HUDEP-2 (cell line): Measurements from ENCODE around the gene SATB1.
A peak's percentile ranks its signal among the peaks of the same experiment; 100 is the strongest.
"Not testable (repeated sequence)": the region's sequence is repeated elsewhere in the genome, so short reads cannot be mapped to it uniquely, and the experiment has no call there.

Source experiments
- DNase-seq, 76 experiments: peaks; one replicate each; lab custom pipeline; 2025; ENCODE audit not compliant: unreplicated experiment in 76 of 76; lab: John Stamatoyannopoulos, UW

The SATB1 gene

GRCh38 chr3:18424729-18425640, at the start of gene SATB1:
TSS of gene SATB1 (minus strand) at chr3:18425339. CDS start at chr3:18420967, 4,372 bp downstream.
- DNase-seq = peak in 31 of 76 experiments; percentile 1 to 50 (median 17)

- no peak for DNase-seq
Measured at GRCh38 chr3:18474202-18474601, 49.1 kb upstream of the SATB1 start.

GRCh38 chr3:18469775-18470174, 44.6 kb upstream of the SATB1 start:
- DNase-seq = no peak

DNA sequence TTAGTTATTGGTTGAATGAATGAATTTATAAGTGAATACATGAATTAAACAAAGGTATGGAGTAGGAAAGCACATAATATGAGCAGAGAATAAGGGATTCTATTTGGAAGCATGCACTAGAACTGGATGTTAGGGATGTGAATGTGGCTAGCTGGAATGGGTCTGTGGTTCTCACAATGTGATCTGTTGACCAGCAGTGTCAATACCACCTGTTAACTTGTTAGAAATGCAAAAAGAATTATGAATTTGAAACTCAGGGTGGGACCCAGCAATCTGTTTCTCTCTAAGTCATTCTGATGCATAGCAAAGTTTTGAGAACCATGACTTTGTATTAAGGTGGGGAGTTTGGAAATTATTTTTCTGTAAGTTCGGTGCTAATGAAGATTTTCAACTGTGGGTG, 41.0 kb upstream of the SATB1 start:
- no peak for DNase-seq

DNA sequence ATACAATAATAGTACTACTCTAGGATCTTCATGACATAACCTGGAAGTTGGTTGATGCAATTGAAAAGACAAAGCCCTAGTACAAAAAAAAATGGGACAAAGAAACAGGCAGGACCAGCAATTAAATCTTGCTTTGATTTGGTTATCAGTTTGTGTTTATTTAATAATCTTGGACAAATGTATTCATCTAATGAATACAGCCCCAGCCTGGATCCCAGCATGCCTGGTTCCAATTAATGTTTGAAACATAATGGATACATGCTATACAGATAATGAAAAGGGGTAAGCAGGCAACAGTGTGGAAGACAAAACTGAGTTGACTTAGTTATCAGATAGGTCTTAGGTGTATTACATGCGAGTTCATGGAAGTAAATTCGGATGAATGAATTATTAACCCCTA, 29.6 kb upstream of the SATB1 start:
- DNase-seq = no peak

GRCh38 chr3:18449618-18450017, 24.5 kb upstream of the SATB1 start:
- not testable (repeated sequence) for DNase-seq

DNA sequence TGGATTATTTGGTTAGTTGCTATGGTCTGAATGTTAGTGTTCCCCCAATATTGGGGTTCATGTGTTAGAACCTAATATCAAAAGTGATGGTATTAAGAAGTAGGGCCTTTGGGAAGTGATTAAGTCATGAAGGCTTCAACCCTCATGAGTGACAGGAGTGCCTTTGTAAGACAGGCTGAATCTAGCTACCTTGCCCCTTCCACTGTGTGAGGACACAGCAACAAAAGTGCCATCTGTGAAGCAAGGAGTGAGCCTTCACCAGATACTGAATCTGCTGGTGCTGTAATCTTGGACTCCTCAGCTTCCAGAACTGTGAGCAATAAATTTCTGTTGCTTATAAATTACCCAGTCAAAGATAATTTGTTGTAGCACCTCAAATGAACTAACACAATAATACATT, 22.6 kb upstream of the SATB1 start:
- no peak for DNase-seq

DNA sequence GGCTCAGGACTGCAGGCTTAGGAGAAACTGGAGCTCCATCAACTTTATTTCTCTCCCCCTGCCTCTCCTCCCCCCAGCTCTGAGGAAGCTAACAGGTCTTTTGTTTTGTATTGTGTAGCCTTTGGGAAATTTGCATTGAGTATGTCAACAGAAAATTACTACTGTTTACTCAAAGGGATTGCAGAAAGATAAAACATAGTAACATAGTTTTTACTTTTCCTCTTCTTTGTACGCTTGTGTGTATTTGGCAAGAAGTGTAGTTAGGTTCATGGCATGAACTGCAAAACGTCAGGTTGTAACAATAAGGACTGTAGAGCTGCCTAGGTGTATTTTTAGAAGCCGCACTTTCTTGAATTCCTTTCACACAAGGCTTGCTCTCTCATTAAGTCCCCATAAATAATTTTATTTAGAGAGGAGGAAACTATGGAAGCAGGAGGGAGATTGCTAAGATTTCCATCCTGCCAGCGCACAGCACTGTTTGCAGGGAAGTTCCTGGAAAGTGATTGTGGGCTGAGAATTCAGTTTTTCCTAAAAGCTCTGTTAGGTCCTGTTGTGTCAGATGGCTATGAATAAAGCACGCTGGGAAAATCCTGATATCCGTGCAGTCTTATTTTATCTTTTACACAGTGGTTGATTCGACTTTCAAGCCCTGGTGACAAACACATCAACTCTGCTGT, 21.1 kb upstream of the SATB1 start:
- no peak for DNase-seq

DNA sequence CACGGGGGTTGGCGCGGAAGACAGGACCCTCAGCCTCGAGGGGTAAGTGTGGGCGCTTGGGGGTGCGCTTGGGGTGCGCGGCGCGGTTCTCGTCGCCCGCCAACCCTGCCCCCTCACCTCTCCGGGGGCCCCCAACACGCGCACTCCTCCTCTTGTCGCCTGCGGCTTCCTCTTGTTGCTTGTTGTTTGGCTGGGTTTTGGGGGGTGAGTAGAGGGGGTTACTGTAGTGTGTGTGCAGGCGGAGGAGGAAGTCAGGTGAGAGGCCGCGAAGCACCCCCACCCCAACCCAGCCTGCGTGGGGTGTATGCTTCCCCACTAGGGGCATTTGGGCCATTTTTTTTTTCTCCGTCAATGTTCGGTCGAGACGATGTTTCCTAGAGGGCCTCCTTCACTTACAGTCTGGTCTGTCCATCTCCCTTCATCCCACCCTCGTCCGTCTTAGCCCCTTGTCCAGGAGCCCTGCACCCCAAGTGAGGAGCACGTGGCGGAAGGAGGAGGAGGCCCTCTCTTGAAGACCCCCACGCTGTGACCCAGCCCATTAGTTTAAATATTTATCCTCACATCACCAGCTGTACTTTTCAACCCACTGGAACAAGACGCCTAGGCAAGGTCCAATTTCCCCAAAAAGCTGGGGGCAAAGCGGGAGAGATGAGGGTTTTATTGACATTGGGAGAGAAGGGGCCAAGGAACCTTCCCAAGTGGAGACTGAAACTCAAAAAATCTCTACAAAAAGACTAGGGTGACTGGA, 20.4 kb upstream of the SATB1 start:
- peak in 3 of 76 experiments; percentile 4 to 19 (median 7) for DNase-seq

GRCh38 chr3:18444595-18445400, 19.7 kb upstream of the SATB1 start:
- peak in 34 of 76 experiments; percentile 2 to 53 (median 20) for DNase-seq

- peak in 3 of 76 experiments; percentile 2 to 6 (median 4) for DNase-seq
Measured at GRCh38 chr3:18443665-18444594, 18.8 kb upstream of the SATB1 start.

GRCh38 chr3:18442756-18443664, 17.9 kb upstream of the SATB1 start:
- peak in 1 of 76 experiments; percentile 1 for DNase-seq

GRCh38 chr3:18441551-18441950, 16.4 kb upstream of the SATB1 start:
- DNase-seq = no peak

DNA sequence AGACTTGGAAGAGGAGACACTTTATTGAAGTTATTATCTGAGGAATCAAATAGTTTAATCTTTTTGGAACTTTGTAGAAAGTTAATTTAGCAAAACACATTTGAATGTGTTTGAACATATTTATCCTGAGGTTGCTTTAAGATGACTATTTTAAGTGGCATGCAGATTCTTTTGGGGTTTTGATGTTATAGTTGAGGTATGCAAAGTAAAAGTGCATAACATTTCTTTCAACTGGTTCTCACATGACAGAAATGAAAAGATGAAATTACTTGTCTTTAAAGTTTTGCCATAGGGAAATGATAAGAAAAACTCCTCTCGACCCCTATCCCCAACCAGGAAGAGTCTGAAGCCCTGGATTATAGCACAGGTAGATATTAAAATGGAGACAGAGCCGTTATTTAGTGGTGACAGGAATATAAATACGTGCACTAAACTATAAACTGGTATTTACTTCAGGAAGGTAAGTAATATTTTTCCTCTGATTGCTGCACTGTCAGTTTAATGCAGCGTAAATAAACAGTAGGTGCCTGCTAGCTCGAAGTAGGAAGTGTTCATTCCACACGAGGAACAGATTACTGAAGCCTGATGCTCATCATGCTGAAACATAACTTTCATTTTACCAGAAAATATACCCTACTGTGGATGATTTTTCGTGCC, 15.1 kb upstream of the SATB1 start:
- no peak for DNase-seq

- DNase-seq = no peak
Measured at GRCh38 chr3:18439281-18439680, 14.1 kb upstream of the SATB1 start.

- no peak for DNase-seq
Measured at GRCh38 chr3:18438586-18438985, 13.4 kb upstream of the SATB1 start.

- DNase-seq = no peak
Measured at GRCh38 chr3:18436213-18436612, 11.1 kb upstream of the SATB1 start.

DNA sequence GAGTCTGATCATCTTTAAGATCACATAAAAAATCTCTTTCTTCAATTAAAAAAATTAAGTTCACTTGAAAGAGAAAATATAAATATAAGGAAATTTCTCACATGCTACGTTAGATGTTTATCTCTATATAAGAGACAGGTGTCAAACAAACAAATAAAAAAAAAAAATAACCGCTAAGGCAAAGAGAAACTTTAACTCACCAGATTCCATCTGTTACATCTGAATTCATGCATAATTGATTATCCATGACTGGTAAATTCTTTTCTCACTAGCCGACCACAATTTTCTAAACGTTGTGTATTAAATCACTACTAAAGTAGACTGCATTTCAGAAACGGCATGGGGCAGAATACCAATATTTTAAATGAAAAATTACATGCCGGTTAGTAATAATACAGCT, 9.6 kb upstream of the SATB1 start:
- no peak for DNase-seq
